ENCODE data around the gene TNFRSF25.

The TNFRSF25 gene

GRCh38 chr1:6425658-6426057 lies 40.3 kb downstream of the TNFRSF25 start:
- TF ChIP-seq POLR2AphosphoS5 (IDR thresholded peaks at IDR 0.05; ENCODE audit: low read depth, low read length) (no peak), FOXP2 (optimal IDR thresholded peaks at IDR 0.05; ENCODE audit: borderline replicate concordance, extremely low read depth, extremely low read length, insufficient read depth) (no peak), TAF1 (IDR thresholded peaks at IDR 0.05; ENCODE audit: borderline replicate concordance, insufficient read depth, low read length) (no peak), SIN3A (IDR thresholded peaks at IDR 0.05; ENCODE audit: borderline replicate concordance, insufficient read depth, low read length) (no peak)

GRCh38 chr1:6424619-6425593 lies 41.1 kb downstream of the TNFRSF25 start, which contains the start of gene ESPN:
Gene ESPN (plus strand): TSS chr1:6424776. CDS start chr1:6424956, 180 bp downstream.
- no peak for TF ChIP-seq SIN3A (IDR thresholded peaks at IDR 0.05; ENCODE audit: borderline replicate concordance, insufficient read depth, low read length)
- no peak for TF ChIP-seq TAF1 (IDR thresholded peaks at IDR 0.05; ENCODE audit: borderline replicate concordance, insufficient read depth, low read length)
- no peak for TF ChIP-seq FOXP2 (optimal IDR thresholded peaks at IDR 0.05; ENCODE audit: borderline replicate concordance, extremely low read depth, extremely low read length, insufficient read depth)
- no peak for TF ChIP-seq REST (IDR thresholded peaks at IDR 0.05; ENCODE audit: insufficient read depth in 1 of 2, low read depth in 2 of 2, low read length in 2 of 2)
- TF ChIP-seq POLR2AphosphoS5 (IDR thresholded peaks at IDR 0.05; ENCODE audit: low read depth, low read length), result no peak

DNA sequence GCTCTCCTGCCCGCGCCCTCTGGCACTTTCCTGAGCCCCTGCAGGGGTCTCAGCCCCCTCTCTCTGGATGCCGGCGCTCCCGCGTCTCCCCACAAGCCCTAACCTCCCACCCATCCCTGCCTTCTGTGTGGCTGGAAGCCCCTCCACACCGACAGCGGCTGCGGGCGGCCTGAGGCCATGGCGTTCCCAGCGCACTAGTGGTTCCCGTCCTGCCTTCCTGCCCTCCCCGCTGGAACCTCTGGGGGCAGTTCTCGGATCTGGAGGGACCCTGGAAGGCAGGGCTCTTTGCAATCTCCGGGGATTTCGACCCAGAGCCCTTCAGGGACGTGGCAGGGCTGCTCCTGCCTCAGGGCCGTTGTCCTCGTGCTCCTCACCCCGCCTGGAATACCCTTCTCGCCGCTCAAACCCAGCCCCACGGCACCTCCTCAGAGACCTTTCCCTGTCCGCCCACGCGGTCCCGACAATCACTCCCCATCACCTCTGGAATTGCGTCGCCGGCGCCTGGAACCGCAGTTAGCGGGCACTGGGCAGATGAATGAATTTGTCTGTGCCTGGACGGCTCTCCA lies 41.9 kb downstream of the TNFRSF25 start:
- TF ChIP-seq REST (IDR thresholded peaks at IDR 0.05; ENCODE audit: insufficient read depth in 1 of 2, low read depth in 2 of 2, low read length in 2 of 2), result no peak
- TF ChIP-seq SIN3A (IDR thresholded peaks at IDR 0.05; ENCODE audit: borderline replicate concordance, insufficient read depth, low read length), result no peak
- no peak for TF ChIP-seq POLR2AphosphoS5 (IDR thresholded peaks at IDR 0.05; ENCODE audit: low read depth, low read length)
- no peak for TF ChIP-seq TAF1 (IDR thresholded peaks at IDR 0.05; ENCODE audit: borderline replicate concordance, insufficient read depth, low read length)
- no peak for TF ChIP-seq FOXP2 (optimal IDR thresholded peaks at IDR 0.05; ENCODE audit: borderline replicate concordance, extremely low read depth, extremely low read length, insufficient read depth)

DNA sequence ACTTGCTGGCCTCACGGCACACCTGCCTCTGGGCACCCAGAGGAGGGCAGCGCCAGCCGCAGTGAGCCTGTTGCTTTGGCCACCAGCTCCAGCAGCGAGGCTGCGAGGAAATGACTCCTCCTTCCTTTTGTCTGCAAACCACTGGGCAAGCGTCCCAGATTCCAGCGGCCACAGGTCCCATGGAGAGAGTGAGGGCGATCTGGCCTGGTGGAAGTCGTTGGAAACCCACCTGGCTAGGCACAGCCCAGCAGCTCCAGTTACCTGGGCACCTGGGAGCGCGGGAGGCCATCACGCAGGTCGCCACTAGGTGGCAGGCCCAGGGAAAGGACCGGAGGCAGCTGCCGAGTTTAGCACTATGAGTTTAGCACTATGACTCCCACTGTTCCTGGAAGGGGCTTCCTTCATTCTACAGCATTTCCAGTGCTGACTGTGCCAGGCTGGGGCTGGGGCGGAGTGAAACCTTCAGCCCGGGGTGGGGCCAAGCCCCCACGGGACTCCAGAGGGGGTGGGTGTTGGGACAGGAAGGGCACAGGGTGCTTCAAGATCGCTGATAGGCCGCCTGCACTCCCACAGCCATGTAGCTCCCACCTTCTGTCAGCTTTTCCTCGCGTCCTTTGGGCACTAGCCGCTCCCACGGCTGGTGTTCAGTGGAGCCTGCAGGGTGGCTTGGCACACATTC lies 42.5 kb downstream of the TNFRSF25 start:
- TF ChIP-seq TAF1 (IDR thresholded peaks at IDR 0.05; ENCODE audit: borderline replicate concordance, insufficient read depth, low read length), result no peak
- TF ChIP-seq REST (IDR thresholded peaks at IDR 0.05; ENCODE audit: insufficient read depth in 1 of 2, low read depth in 2 of 2, low read length in 2 of 2), result no peak
- no peak for TF ChIP-seq FOXP2 (optimal IDR thresholded peaks at IDR 0.05; ENCODE audit: borderline replicate concordance, extremely low read depth, extremely low read length, insufficient read depth)
- TF ChIP-seq SIN3A (IDR thresholded peaks at IDR 0.05; ENCODE audit: borderline replicate concordance, insufficient read depth, low read length), result no peak
- no peak for TF ChIP-seq POLR2AphosphoS5 (IDR thresholded peaks at IDR 0.05; ENCODE audit: low read depth, low read length)

- TF ChIP-seq POLR2AphosphoS5 (IDR thresholded peaks at IDR 0.05; ENCODE audit: low read depth, low read length) (no peak), SIN3A (IDR thresholded peaks at IDR 0.05; ENCODE audit: borderline replicate concordance, insufficient read depth, low read length) (no peak), TAF1 (IDR thresholded peaks at IDR 0.05; ENCODE audit: borderline replicate concordance, insufficient read depth, low read length) (no peak), FOXP2 (optimal IDR thresholded peaks at IDR 0.05; ENCODE audit: borderline replicate concordance, extremely low read depth, extremely low read length, insufficient read depth) (no peak), REST (IDR thresholded peaks at IDR 0.05; ENCODE audit: insufficient read depth in 1 of 2, low read depth in 2 of 2, low read length in 2 of 2) (no peak)
Observed at GRCh38 chr1:6421266-6421665, 44.7 kb downstream of the TNFRSF25 start.

Measured in PFSK-1 (cell line).